LNCAP (cell line): ENCODE data around the gene PPA2.

Experiments used
- TF ChIP-seq, protein P1 (sequence below): fragments of 450-650 bp; IDR thresholded peaks from 2 replicates; pipeline ENCODE4 v1.5.1; 2017; ENCODE audit warnings: mild to moderate bottlenecking

The PPA2 gene

DNA sequence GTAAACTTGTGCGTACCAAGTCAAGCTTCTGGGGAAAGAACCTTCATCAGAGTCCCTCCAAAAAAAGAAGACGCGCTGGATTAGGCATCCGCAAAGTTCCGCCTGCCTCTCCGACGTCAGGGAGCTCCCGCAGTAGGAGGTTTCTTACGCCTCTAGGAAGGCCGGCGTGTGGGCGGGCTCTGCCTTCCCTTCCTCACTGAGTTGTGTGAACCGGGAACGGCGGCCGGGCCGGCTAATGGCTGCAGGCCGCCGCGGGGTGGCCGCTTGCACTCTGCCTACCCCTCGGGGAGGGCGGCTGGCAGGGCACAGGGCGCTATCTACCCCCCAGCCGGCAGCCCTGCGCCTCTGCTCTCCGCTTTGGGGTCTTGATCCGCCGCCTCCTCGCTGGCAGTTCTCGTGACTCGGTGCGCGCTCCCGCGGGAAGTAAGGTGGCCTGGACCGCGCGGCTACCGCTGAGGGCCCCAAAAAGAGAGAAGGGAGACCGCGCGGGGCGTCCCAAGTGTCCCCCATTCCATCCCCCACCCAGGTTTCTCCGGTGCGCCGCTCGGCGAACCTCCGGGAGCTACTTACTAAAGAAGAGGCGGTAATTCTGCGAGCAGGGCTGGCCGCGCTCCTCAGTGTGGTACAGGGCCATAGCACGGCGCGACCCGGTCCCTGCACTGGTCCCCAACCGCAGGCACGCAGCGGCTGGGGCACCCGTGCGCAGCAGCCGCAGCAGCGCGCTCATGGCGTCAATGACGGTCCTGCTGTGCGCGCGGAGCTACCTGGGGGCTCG lies at the start of gene PPA2:
Gene PPA2, minus strand, starts transcription at position 739 of the 775 bp plus-strand sequence. Its CDS starts 12 bp downstream, at position 727.
- TF ChIP-seq, protein P1, sequence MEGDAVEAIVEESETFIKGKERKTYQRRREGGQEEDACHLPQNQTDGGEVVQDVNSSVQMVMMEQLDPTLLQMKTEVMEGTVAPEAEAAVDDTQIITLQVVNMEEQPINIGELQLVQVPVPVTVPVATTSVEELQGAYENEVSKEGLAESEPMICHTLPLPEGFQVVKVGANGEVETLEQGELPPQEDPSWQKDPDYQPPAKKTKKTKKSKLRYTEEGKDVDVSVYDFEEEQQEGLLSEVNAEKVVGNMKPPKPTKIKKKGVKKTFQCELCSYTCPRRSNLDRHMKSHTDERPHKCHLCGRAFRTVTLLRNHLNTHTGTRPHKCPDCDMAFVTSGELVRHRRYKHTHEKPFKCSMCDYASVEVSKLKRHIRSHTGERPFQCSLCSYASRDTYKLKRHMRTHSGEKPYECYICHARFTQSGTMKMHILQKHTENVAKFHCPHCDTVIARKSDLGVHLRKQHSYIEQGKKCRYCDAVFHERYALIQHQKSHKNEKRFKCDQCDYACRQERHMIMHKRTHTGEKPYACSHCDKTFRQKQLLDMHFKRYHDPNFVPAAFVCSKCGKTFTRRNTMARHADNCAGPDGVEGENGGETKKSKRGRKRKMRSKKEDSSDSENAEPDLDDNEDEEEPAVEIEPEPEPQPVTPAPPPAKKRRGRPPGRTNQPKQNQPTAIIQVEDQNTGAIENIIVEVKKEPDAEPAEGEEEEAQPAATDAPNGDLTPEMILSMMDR = no peak

DNA sequence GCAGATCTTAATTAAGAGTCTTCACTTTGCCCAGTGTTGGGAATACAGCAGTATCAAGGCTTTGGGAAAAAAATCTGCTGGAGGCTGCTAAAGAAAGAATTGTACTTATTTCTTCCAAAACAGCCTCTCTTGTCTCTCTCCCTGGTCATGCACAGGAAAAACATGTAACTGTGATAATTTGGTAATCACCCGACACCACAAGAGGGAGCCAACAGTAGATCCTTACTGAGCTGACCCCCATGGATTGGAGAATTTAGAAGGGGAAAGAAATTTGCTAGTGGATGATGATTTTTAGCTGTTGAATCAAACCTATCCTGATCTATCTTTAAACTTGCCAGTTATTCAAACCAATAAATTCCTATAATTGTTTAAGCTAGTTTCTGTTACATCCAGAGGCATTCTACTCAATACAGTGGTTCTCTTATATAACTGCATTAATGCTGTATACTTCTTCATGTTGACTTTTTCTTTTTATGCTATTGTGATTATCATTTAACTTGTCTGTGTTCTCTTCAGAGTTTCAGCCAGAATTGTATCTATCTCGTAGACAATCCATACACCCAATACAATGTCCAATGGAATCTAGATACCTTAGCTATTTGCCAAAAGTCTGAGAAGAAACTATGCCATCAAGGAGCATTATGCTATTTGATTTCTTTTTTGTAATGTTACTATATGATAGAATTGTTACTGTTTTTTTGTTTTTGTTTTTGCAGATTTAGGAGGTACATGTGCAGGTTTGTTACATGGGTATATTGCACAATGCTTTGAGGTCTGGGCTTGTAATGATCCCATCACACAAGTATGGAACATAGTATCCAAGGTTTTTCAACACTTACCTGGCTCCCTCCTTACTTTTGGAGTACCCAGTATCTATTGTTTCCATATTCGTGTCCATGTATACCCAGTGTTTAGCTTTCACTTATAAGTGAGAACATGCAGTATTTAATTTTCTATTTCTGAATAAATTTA lies 47.2 kb upstream of the PPA2 start:
- TF ChIP-seq, protein P1 = peak; percentile 67

DNA sequence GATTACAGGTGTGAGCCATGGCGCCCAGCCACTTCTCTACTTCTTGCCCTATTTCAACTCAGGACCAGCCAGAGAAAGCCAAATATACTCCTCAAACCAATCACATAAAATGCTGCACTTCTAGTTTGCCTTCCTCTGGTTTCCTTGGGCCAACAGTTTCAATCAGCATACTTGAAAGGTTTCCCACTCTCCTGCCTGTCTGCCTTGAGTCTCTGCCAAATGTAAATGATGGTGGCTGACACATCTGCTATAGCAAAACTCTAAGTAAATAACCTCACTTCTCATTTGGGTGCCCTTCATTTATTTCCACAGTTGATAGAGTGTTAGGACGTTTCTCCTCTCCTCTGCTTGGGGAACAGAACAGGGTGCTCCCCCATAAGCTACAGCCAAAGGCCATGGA lies 36.4 kb upstream of the PPA2 start:
- TF ChIP-seq, protein P1 = no peak

DNA sequence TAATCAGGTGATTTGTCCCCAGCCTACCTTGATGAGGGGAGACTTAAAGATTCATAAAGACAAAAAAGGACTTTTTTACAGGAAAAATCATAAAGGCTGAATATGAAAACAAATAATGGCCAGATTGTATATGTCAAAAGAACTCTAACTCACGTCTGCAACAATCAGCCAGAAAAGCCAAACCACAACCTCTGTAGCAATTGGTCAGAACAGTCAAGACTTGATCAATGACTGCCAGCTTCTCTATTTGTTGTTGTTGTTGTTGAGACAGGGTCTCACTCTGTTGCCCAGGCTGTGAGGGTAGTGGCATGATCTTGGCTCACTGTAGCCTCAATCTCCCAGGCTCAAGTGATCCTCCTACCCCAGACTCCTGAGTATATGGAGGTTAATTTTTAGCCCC lies 35.9 kb upstream of the PPA2 start:
- TF ChIP-seq, protein P1 = no peak

DNA sequence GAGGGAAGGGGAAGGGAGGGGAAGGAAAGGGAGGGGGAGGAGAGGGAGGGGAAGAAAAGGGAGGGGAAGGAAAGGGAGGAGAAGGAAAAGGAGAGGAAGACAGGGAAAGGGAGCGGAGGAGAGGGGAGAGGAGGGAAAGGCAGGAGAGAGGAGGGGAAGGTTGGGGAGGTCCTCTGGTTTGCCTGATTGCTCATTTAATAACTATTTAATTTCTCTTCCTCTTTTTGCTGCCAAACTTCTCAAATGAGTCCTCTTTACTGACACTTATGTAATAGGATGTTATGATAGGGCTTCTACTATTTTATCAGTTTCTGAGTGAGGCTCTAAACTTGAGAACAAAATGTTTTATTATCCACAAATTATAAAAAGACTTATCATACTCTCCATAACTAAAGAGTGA lies 35.4 kb upstream of the PPA2 start:
- TF ChIP-seq, protein P1 = no peak

DNA sequence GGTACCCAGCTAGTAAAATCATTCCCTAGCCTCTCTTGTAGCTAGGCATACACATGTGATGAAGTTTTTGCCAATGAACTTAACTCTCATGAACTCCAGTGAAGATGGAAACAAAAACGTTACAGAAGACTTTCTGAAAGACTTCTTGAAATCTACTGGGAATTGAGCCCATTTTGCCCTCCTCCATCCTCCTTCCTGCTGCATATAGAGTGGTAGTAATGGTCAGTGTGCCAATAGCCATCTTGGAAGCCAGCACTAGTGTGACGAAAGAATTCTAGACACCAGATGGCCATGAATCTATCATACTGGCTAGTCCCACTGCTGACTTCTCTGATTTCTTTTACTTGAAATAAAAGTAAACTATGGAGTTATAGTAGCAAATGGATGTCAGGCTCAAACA lies 30.9 kb upstream of the PPA2 start:
- TF ChIP-seq, protein P1 = no peak

DNA sequence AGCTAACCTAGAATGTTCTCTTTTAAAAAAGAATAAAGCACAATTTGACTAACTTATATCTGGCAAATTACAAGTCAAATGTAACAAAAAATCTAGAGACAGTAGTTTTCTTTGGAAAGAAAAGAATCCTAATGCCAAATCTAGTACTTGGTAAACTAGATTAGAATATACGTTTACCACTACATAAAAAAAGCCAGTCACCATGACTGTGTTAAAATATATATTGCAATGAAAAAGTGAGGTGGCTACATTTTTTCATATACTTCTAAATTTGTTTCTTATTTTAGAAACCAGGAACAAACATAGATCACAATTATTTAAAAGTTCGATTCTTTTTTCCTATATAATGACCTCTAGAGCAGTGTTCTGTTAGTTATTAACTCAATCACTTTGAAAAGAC lies 29.6 kb upstream of the PPA2 start:
- TF ChIP-seq, protein P1 = no peak
